Right lobe of liver (tissue), 4 donors: ENCODE measurements around the gene CALCOCO1.

ENCODE experiments used
- CTCF ChIP-seq, 4 donors: fragments of 200-600 bp in 3 of 4; fragments of 450-650 bp in 1 of 4; IDR thresholded peaks; one replicate each; pipeline versions ENCODE4 v1.5.1 to v1.8.0; 2016 to 2022; ENCODE audit warnings: antibody characterized with exemption in 4 of 4, mild to moderate bottlenecking in 2 of 4
- POLR2A ChIP-seq: fragments of 450-650 bp; IDR thresholded peaks from one replicate; pipeline ENCODE4 v1.6.1; 2017; ENCODE audit warnings: antibody characterized with exemption, mild to moderate bottlenecking
- donor health status: DM: no; HTN: no; CAD: no.
- donor health status: DM: no; HTN: no; CAD: no.
- donor health status: DM: no; HTN: yes; CAD: no.

GRCh38 chr12:53713516-53713915 is 13.7 kb downstream of the CALCOCO1 start:
- no peak for TF ChIP-seq CTCF (IDR thresholded peaks at IDR 0.05)
- TF ChIP-seq POLR2A = no peak
